OCI-LY1 (cell line): ENCODE data around the gene HBE1.

Experiments
- H2AFZ ChIP-seq: fragments of 200-600 bp; sonication (generic), shearing (Covaris generic); 2 replicates; pipeline ENCODE4 v1.6.0; 2014; ENCODE audit warnings: antibody characterized with exemption, mild to moderate bottlenecking, low read length
- H3F3A ChIP-seq: fragments of 200-600 bp; sonication (generic), shearing (Covaris generic); 2 replicates; pipeline ENCODE4 v1.6.0; 2014; ENCODE audit warnings: mild to moderate bottlenecking, antibody characterized with exemption, low read length, moderate library complexity; ENCODE audit not compliant: insufficient read depth
- H3K27ac ChIP-seq: fragments of 200-600 bp; sonication (generic); 2 replicates; pipeline ENCODE4 v1.5.1; 2014; ENCODE audit warnings: low read length, mixed run types, mild to moderate bottlenecking, low read depth; ENCODE audit not compliant: poor library complexity, severe bottlenecking
- H3K27me3 ChIP-seq: fragments of 200-600 bp; sonication (generic); 2 replicates; pipeline ENCODE4 v1.6.0; 2014; ENCODE audit warnings: antibody characterized with exemption, mild to moderate bottlenecking, low read length, moderate library complexity; ENCODE audit not compliant: insufficient read depth
- H3K36me3 ChIP-seq: fragments of 200-600 bp; sonication (generic); 2 replicates; pipeline ENCODE4 v1.6.1; 2014; ENCODE audit warnings: mild to moderate bottlenecking, antibody characterized with exemption, low read length, moderate library complexity, mixed read lengths; ENCODE audit not compliant: insufficient read depth
- H3K4me1 ChIP-seq: fragments of 200-600 bp; sonication (generic); 2 replicates; pipeline ENCODE4 v1.5.1; 2014; ENCODE audit warnings: mild to moderate bottlenecking, low read length, moderate library complexity; ENCODE audit not compliant: insufficient read depth, severe bottlenecking
- H3K4me2 ChIP-seq: fragments of 200-600 bp; sonication (generic), shearing (Covaris generic); 2 replicates; pipeline ENCODE4 v1.6.1; 2014; ENCODE audit warnings: low read length
- H3K4me3 ChIP-seq: fragments of 200-600 bp; sonication (generic); 2 replicates; pipeline ENCODE4 v1.5.1; 2014; ENCODE audit warnings: low read length, low read depth, mild to moderate bottlenecking, mixed read lengths; ENCODE audit not compliant: poor library complexity, severe bottlenecking
- H3K79me2 ChIP-seq: fragments of 200-600 bp; shearing (Covaris generic); 2 replicates; pipeline ENCODE4 v1.6.1; 2016; ENCODE audit warnings: mixed run types, low read length, mixed read lengths; ENCODE audit not compliant: insufficient read depth
- H3K9ac ChIP-seq: fragments of 200-600 bp; sonication (generic), shearing (Covaris generic); 2 replicates; pipeline ENCODE4 v1.6.1; 2014; ENCODE audit warnings: mild to moderate bottlenecking, low read length, mixed read lengths
- H3K9me2 ChIP-seq: fragments of 200-600 bp; sonication (generic), shearing (Covaris generic); 2 replicates; pipeline ENCODE4 v1.6.1; 2014; ENCODE audit warnings: low read depth, mild to moderate bottlenecking, low read length, mixed read lengths
- H3K9me3 ChIP-seq: fragments of 200-600 bp; shearing (Covaris generic); 2 replicates; pipeline ENCODE4 v1.6.1; 2014; ENCODE audit warnings: low read length, mixed read lengths
- H4K20me1 ChIP-seq: fragments of 200-600 bp; sonication (generic), shearing (Covaris generic); 2 replicates; pipeline ENCODE4 v1.6.0; 2016; ENCODE audit warnings: mild to moderate bottlenecking, low read length; ENCODE audit not compliant: insufficient read depth
- CTCF ChIP-seq: fragments of 200-600 bp; sonication (generic), shearing (Covaris generic); IDR thresholded peaks from 2 replicates; pipeline ENCODE4 v1.5.1; 2017; ENCODE audit warnings: mild to moderate bottlenecking, antibody characterized with exemption, low read length, moderate library complexity, mixed read lengths
- EZH2 ChIP-seq: fragments of 200-600 bp; sonication (generic), shearing (Covaris generic); IDR thresholded peaks from 2 replicates; pipeline ENCODE4 v1.8.0; 2017; ENCODE audit warnings: borderline replicate concordance, mixed run types, mild to moderate bottlenecking, antibody characterized with exemption, low read length, moderate library complexity, mixed read lengths

The HBE1 gene

DNA sequence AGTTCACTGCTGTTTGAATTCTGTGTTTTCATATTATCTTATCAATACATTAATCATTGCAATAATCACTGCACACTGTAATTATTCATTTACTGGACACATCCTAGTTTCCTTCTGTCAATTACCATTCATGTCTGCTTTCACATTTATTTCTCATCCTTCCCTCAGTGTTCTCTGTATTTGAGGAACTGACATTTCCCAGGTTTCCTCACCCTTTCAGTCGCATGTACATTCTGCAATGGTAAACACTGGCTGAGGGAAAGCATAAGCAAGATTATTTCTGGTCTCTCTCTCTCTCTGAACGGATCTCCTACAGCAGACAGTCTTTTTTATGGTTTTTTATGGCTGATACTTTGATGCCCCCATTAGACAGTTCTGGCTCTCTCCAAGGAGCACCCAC lies 31.3 kb downstream of the HBE1 start:
- H3K4me2 ChIP-seq, result no peak overlapping the region
- H3K9me2 ChIP-seq, result no peaks in the 10 kb centered on the region
- no peaks in the 10 kb centered on the region for H3K27me3 ChIP-seq

DNA sequence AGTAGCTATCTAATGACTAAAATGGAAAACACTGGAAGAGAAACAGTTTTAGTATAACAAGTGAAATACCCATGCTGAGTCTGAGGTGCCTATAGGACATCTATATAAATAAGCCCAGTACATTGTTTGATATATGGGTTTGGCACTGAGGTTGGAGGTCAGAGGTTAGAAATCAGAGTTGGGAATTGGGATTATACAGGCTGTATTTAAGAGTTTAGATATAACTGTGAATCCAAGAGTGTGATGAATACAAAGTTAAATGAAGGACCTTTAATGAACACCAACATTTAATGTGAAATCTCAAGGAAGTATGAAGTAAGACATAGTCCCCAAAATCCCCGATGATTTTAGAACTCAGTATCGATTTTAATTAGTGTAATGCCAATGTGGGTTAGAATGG lies 32.3 kb downstream of the HBE1 start:
- no peak overlapping the region for H3K4me2 ChIP-seq
- no peaks in the 10 kb centered on the region for H3K9me2 ChIP-seq
- no peaks in the 10 kb centered on the region for H3K27me3 ChIP-seq

More for the DNA sequence above, 31.3 kb downstream of the HBE1 start:
- Histone ChIP-seq H3K9me3 (no peaks in the 10 kb centered on the region), H2AFZ (no peak overlapping the region), H3F3A (no peaks in the 10 kb centered on the region), H4K20me1 (no peaks in the 10 kb centered on the region), H3K4me1 (no peaks in the 10 kb centered on the region), H3K27ac (no peak overlapping the region), H3K9ac (no peak overlapping the region), H3K36me3 (no peaks in the 10 kb centered on the region), H3K4me3 (no peak overlapping the region), H3K79me2 (no peaks in the 10 kb centered on the region)
- TF ChIP-seq CTCF (no peak), EZH2 (no peak)

GRCh38 chr11:5235364-5236095 lies 34.2 kb downstream of the HBE1 start:
- H3K36me3 ChIP-seq, result no peaks in the 10 kb centered on the region
- no peaks in the 10 kb centered on the region for H4K20me1 ChIP-seq
- no peak overlapping the region for H2AFZ ChIP-seq
- no peak overlapping the region for H3K27ac ChIP-seq
- H3K4me3 ChIP-seq, result no peak overlapping the region
- H3K79me2 ChIP-seq, result no peaks in the 10 kb centered on the region
- H3F3A ChIP-seq, result no peaks in the 10 kb centered on the region
- H3K9me3 ChIP-seq, result no peaks in the 10 kb centered on the region
- H3K4me1 ChIP-seq, result no peaks in the 10 kb centered on the region
- no peaks in the 10 kb centered on the region for H3K27me3 ChIP-seq
- no peaks in the 10 kb centered on the region for H3K9me2 ChIP-seq
- H3K9ac ChIP-seq, result no peak overlapping the region
- TF ChIP-seq CTCF (no peak), EZH2 (no peak)
- H3K4me2 ChIP-seq, result no peak overlapping the region

More for the DNA sequence above, 32.3 kb downstream of the HBE1 start:
- H3K79me2 ChIP-seq, result no peaks in the 10 kb centered on the region
- no peak overlapping the region for H2AFZ ChIP-seq
- H3K9me3 ChIP-seq, result no peaks in the 10 kb centered on the region
- no peaks in the 10 kb centered on the region for H4K20me1 ChIP-seq
- H3K4me1 ChIP-seq, result no peaks in the 10 kb centered on the region
- no peak for TF ChIP-seq EZH2
- TF ChIP-seq CTCF, result no peak
- no peaks in the 10 kb centered on the region for H3F3A ChIP-seq
- H3K36me3 ChIP-seq, result no peaks in the 10 kb centered on the region
- no peak overlapping the region for H3K9ac ChIP-seq
- no peak overlapping the region for H3K27ac ChIP-seq
- H3K4me3 ChIP-seq, result no peak overlapping the region
